Measurements from ENCODE around the gene LRIF1.

DNA sequence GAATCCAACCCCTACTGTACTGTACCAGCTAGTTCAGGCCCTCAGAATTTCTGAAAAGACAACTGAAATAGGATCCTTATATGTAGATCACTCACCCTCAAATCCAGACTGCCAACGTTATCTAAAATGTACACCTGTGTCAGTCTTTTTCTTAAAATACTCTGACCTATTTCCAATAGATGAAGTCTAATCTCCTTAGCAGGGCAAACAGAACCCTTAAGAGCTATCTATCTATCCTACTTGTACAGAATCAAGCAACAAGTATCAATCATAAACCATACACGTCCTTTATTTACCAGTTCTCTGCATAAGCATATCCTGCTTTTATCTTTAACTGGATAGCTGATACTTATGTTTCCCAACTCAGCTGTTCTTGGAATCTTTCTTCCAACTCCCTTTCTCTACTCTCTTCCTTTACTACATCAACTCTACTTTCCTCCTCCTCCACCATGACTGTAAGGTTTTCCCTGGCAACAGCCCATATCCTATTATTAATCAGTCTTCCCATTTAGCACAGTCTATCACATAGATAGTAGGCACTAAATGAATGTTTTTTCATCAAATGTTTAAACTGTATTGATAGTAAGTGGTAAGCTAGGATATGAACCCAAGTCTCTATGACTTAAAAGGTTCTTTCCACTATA is 2.8 kb downstream of the LRIF1 start:
- TF ChIP-seq, protein P1, sequence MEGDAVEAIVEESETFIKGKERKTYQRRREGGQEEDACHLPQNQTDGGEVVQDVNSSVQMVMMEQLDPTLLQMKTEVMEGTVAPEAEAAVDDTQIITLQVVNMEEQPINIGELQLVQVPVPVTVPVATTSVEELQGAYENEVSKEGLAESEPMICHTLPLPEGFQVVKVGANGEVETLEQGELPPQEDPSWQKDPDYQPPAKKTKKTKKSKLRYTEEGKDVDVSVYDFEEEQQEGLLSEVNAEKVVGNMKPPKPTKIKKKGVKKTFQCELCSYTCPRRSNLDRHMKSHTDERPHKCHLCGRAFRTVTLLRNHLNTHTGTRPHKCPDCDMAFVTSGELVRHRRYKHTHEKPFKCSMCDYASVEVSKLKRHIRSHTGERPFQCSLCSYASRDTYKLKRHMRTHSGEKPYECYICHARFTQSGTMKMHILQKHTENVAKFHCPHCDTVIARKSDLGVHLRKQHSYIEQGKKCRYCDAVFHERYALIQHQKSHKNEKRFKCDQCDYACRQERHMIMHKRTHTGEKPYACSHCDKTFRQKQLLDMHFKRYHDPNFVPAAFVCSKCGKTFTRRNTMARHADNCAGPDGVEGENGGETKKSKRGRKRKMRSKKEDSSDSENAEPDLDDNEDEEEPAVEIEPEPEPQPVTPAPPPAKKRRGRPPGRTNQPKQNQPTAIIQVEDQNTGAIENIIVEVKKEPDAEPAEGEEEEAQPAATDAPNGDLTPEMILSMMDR (conservative IDR thresholded peaks at IDR 0.05): no peak
- no peak for TF ChIP-seq ZFX (IDR thresholded peaks at IDR 0.05)

Data from C4-2B (cell line).